HG03280 (cell line): Measurements from ENCODE around the gene ARID1B.
"Not testable (repeated sequence)": the region's sequence is repeated elsewhere in the genome, so short reads cannot be mapped to it uniquely, and the experiment has no call there.

Experiments used
- ATAC-seq: cut with Tn5 transposase; IDR thresholded peaks from one replicate; pipeline ENCODE4 v1.9.1; 2021; ENCODE audit warnings: mild to moderate bottlenecking, moderate library complexity; ENCODE audit not compliant: unreplicated experiment

Gene ARID1B

DNA sequence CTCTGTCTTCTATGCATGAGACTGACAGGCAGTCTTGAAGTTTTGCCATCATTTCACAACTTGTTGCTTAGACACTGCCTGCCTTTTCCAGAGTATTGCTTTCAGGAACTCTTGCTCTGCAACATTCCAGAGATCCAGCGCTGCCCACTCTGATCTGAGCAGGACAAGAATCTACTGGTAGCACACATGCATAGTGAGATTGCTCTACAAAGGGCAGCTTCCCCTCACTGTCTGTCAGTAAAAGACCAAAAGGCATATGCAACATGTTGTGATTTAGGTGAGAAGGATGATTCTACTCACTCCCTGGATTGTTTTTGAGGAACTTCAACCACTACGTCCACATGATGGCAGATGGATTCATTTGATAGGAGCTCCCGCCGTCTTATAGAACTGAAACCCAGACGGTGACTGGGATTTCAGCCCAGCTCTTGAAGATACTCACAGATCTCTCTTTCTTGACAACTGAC is 259.1 kb downstream of the ARID1B start:
- ATAC-seq: no peak

DNA sequence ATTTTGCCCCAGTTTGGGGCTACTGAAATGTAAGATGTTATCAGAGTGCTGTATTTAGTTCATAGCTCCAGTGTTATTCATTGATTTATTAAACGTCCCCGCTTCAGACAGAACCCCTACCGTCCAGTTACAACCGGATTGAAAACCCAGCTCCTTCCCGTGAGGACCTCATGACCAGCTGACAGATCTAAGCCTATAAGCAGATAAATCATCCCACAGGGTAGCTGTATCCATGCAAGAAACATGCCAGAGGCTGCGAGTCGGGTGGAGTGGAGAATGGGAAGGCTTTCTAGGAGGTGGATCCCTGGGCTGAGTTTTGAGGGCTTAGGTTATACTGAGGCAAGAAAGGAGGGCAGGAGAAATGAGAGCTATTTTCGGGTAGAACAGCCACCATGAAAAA is 260.0 kb downstream of the ARID1B start:
- no peak for ATAC-seq

DNA sequence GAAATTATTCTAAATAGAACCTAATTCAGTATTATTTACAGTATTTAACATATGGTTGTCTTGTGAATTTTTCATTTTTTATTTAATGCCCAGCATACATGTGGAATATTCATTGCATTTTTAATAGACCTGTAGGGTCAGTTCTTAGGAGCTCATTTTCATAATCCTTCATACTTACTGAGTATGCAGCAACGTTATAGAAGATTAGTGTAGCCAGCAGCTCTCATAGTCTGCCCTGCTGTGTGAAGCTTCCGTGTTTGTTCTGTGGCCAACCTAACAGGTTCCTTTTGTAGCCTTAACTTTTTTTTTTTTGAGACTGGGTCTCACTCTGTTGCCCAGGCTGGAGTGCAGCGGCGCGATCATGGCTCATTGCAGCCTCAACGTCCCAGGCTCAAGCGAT is 261.4 kb downstream of the ARID1B start:
- ATAC-seq: no peak

DNA sequence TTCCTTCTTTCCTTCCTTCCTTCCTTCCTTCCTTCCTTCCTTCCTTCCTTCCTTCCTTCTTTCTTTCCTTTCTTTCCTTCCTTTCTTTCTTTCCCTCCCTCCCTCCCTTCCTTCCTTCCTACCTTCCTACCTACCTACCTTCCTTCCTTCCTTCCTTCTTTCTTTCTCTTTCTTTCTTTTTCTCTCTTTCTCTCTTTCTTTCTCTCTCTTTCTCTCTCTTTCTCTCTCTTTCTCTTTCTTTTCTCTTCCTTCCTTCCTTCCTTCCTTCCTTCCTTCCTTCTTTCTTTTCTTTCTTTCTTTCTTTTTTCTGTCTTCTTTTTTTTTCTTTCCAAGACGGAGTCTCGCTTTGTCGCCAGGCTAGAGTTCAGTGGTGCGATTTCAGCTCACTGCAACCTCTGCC is 262.5 kb downstream of the ARID1B start:
- not testable (repeated sequence) for ATAC-seq

DNA sequence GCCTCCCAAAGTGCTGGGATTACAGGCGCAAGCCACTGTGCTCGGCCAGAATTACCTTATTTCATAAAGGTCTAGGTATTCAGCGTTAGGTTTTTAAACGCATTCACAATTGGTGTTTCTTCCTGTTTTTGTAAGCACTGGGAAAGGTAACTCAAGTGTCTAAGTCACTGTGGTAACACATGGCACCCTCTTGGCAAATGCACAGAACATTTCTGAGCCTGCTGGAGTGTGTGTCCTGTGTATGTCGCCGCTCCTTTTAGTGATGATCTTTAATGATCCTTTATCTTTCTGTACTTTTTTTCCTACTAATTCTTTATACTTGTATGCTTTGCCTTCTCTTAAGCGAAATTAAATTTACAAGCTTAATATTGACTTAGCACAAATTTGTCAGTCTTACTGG is 263.0 kb downstream of the ARID1B start:
- no peak for ATAC-seq

DNA sequence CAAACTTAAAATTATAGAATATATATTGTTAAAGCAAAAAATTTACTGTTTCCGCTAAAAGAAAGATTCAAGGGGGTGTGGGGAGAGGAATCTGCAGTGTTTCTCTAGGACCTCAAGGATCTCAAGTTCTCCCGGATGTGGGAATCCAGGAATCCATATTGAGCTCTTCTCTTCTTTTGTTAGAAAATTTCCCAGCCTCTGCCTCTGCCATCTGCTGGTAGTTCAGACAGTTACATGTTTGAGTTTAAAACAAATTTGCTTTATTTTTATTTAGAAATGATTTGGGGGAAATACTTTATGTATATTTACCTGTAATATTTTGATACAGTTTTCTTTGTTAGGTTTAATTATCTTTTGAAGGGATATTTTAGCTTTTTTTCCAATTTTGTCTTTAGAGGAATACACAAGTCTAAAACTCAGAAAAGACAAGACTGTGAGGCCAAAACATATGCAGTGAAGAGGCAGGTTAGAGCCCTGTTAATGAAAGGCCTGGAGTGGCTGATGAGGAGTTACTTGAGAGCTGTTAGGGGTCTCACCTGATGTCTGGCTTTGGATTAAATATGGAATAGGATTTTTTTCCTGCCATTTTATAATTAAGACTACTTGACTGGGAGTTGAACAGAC is 268.8 kb downstream of the ARID1B start:
- no peak for ATAC-seq

DNA sequence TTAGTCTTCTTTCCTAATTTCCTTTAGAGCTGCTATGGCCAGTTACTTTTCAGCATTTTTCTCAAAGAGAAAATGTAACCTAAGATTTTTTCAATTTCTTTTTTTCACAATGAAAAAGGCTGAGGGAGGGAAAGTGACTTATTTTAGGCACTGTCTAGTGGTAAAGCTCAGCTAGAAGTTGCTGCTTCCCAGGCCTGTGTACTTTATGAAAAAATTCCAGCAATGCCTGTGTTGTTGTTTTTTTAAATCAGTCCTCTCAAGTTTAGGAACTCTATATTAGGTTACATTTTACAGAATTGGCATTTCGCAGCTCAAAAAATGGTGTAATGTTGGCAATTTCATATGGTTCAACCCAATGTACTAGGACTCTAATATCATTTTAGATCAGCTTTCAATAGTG is 269.6 kb downstream of the ARID1B start:
- ATAC-seq: no peak

DNA sequence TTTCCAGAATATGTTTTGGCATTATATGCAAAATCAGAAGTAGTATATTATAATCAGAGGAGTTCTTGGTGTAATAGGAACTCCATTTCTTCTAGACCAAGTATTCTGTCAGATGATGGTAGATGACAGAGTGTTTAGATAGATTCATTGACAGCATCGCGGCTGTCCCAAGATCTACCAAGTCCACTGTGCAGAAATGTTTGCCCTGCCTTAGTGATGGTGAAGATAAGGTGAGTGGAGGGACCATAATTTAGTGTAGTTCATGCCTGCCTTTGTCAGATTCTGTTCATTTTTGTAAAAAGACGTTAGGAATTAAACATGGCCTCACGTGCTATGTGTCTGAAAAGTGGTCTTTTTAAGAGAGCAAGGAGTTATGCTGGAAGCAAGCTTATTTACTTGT is 270.1 kb downstream of the ARID1B start:
- ATAC-seq: no peak

DNA sequence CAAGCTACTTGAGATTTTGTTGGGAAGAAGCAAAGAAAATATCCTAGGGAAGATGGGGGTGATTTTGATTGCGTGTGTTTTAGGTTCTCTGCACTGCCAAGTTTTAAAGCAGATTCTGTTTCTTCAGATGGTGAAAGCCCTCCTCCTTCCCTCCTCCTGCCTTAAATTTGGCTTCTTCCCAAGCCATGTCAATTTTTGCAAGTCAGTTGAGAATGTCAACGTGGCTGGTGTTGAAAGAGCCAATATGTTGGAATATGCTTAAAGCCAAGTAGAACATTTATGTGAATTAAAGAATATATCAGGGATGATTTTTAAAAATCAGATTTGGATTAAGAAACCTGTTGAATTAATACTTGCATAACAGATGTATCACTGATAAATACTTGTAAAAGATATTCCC is 270.8 kb downstream of the ARID1B start:
- no peak for ATAC-seq

DNA sequence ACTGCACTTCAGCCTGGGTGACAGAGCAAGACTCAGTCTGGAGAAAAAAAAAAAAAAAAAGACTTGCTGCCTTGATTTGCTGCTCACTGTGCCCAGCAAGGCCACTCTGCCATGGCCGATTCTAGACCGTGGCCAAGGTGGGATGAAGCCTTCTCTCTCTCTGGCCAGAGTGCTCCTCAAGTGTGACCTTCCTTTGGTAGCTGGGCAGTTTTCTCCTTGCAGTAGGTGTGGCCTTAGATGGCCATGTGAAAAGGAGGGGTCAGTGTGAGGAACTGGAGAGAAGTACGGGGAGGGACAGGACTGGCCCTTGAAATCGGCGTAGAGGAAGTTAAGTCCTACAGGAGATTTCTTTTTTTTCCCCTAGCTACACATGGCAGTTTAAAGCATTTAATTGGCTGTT is 272.0 kb downstream of the ARID1B start:
- no peak for ATAC-seq

DNA sequence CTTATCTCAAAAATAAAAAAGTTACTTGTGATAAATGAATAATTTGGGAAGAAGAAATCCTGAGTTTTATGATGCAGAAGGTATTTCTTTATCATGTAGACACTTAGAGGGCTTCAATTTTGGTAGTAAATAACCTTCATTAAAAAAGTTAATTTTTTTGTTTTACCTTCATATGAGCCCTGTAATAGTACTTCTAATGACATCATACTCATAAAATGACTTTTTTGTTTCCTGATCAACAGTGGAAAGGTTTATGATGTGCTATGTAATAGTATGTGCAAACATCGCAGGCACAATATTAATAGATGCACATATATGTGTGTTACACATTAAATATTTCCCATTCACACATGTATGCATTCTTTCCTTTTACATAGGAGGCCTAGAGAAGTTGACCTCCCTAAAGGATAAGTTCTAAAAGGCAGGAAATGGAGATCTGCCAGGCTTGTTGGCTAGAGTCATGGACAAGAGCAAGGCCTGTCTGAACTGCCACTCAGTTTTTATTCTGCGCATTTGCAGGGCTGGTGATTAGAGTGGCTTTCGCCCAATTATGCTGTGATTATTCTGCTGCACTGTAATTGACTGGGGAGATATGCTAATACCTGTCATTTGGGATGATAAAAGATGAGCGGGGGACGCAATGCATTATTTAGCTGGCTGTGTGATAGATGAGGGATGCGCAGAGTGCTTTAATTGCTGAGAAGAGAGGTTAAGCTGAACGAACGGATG is 273.5 kb downstream of the ARID1B start:
- no peak for ATAC-seq

DNA sequence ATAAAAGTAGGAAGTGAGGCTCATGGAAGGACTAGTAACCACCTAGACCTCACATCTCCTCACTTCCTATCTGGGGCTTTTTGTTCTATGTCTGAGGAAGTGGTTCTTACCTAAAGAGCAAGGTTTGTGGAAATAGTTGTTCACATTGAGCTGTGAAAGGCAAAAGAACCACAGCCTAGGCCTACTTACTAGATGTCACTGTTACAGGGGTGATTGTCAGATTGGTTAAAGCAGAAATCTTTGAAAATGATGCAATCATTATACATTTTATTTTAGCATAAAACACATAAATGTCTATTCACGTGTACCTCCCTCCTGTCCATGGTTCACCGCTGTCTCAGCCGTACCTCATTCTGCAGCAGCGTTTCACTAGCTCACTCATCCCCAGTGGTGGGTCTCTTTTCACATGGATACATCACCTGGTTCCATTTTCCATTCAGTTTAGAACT is 277.4 kb downstream of the ARID1B start:
- no peak for ATAC-seq

DNA sequence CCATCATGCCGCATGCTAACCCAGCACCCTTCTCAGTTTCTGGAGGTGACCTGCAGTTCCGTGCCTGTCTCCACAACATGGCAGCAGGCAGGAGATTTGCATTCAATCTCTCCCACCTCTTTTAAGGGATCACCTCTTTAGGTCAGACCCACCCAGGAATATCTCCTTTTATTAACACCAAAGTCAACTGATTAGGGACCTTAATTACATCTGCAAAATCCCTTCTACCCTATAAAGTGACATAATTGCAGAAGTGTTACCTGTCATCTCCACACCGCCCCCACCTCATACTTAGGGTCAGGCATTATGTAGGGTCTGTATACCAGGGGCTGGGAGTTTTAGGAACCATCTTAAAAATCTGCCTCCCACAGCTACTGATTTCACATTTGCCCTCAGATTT is 278.7 kb downstream of the ARID1B start:
- no peak for ATAC-seq

DNA sequence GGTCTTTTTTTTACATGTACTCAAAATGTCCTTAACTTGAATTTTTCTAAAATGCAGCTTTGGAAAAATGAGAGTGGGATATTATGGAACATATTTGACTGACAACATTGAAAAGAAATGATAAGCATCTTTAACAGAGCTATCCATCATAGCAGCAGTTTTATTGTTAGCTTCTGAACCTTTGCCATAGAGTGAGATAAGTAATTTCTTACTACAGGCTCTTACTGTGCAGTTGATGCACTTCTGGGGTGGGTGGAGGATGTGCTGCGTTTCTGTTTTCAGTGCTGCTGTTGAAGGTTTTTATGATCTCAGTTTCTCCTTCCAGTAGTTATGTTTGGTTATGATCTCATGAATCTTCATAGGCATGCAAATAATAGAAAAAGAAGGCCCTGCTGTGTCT is 279.1 kb downstream of the ARID1B start:
- ATAC-seq: peak; percentile 69

DNA sequence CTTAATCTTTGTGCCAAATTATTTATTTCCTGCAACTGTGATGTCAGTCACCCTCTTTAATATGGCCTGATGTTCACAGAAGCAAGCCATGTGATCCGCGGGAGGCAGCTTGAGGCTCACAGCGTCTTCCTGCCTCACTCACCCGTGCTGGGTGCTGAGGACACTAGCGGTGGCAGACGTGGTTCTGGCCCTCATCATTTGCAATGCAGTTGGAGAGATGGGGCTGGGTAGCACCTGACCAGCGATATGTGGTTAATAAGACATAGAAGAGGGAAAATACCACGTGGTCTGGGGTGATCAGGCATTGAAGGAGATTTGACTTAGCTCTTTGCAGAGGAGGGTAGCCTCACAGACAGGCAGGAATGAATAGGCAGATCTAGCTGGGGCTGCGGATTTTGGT is 281.4 kb downstream of the ARID1B start:
- no peak for ATAC-seq

DNA sequence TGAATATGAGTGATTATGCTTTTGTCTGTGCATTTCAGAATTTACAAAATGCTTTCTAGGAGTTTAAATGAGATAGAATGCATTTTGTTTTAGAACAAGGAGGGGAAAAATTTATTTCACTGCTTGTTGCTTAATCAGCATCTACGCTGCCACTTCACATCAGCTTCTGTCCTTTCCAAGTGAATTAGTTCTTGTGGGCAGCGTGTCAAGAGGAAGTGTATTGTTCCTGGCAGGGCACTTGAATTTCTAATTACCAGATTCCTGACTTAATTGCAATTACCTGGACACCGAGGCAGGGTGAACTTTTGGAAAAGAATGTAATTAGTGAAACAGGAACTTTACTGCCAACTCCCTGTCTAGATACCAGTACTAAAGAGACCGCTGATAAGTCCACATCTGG is 282.6 kb downstream of the ARID1B start:
- ATAC-seq: no peak

DNA sequence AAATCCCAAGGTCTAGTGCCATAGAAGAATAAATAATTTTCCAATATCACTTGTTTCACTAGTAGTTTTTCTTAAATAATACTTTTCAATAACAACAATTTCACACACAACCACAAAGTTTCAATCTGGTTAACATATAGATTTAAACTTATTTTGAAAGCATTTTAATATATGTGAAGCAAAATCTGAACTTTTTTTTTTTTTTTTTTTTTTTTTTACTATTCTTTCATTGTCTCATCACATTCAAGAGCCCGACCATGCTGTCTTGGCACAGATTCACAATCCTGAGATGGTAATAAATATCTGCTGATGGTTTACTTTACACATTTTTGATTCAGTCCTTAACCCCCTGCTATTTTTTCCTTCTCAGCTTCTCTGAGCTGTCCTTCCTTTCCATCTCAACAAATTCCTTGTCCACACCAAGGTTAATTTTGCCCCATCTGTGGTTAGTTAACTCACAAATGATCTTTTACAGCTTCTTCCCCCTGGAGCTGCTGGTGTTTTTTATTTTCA is 283.3 kb downstream of the ARID1B start:
- no peak for ATAC-seq

DNA sequence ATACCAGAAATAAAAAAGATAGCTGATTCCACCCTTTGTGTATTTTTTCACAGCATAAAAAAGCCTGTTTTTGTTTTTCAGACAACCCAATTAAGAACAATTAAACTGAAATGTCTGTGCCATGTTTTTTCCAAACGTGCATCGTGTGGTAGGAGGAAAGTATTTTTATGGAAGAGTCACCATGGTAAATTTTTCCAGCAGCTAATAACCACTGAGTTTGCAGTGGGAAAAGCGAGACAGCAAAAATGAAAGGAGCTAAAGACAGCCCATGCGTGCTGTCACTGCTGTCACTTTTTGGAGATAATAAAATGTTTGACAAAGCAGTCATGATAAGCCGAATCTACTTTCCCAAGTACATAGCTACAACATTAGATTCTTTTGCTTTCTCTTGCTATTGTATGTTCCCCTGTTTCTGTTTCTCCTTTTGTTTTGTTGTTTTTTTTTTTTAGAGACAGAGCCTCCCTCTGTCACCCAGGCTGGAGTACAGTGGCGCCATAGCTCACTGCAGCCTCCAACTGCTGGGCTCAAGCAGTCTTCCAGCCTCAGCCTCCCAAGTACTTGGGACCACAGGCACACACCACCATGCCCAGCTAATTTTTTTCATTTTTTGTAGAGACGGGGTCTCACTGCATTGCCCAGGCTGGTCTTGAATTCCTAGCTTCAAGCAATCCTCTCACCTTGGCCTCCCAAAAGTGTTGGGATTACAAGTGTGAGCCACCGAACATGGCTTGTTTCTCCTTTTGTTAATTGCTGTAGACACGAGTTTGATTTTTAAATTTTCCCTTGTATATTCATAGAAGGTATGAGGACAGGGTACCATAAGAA is 284.8 kb downstream of the ARID1B start:
- no peak for ATAC-seq

DNA sequence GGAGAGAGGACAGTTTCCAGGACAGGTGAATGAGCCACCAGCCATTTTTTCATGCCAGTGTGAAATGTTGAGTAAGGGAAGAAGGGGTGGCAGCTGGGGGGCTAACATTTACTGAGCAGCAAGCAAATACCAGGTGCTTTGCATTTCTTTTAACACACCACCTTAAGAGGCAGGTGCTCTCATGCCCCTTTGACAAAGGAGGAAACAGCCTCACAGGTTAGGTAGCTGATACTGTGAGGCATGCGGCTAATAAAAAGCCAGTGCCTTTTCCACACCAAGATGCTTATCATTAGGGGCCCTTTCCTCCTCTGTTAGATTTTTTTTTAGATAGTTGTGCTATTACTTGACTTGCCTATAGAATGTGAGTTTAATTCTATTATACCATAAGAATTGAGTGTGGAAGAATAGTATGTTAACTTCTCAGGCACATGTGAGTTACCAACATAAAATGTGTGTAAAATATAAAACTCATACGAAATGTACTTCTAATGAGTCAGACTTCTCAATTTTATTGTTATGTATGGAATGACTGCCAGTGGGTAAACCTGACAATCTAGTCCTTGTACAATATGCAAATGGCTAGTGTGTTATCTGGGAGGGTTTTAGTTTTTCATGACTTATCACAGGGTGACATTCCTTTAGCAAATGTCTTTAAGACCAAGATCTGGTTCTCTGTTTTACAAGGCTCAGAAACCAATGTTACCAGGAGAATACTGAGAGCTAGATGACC is 286.2 kb downstream of the ARID1B start:
- ATAC-seq: no peak

DNA sequence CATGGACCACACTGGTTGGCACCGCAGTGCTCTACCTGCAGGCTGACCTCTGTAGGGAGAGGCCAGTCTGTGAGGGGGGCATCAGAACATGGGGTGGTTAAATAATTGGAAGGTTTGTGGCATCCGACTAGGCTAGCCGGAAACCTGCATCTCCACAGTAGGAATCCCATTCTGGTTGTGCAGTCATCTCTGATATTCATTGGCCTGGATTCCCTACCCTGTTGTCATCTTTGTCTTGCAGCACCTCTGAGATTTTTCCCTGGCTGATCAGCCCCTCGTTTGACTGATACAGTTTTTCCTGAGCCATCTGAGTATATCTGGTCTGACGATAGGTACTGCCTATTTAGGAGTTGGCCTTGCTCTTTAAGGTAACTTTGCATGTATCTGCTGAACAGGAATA is 286.7 kb downstream of the ARID1B start:
- no peak for ATAC-seq

DNA sequence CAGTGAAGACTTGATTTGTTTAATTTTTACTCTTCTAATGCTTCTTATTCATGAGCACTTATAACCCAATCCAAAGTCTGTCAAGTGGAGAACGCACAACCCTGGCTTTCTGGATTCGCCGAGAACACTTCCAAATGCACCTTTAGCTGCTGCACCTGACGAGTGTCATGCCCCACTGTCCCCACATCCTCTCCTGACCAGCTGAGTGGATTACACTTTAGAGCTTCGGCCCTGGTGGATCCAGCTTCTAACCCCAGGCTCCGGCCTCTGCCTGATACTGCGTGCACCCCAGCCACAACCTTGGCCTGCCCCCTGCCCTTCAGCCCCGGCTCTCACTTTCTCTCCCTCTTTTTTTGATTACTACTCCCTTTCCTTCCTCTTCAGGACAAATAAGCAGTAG is 287.3 kb downstream of the ARID1B start:
- no peak for ATAC-seq
